Activated CD4-positive, alpha-beta T cell treated with anti-CD3 and anti-CD28 coated beads, Interleukin-2, amount 50 U/mL, for 48 hours (primary cell): ENCODE measurements around the gene RPTOR.
"Not testable (repeated sequence)": the region's sequence is repeated elsewhere in the genome, so short reads cannot be mapped to it uniquely, and the experiment has no call there.

Experiments
- DNase-seq, 2 experiments: peaks; one replicate each; pipeline ENCODE4 v3.0.0-alpha.2; 2020

Gene RPTOR

DNA sequence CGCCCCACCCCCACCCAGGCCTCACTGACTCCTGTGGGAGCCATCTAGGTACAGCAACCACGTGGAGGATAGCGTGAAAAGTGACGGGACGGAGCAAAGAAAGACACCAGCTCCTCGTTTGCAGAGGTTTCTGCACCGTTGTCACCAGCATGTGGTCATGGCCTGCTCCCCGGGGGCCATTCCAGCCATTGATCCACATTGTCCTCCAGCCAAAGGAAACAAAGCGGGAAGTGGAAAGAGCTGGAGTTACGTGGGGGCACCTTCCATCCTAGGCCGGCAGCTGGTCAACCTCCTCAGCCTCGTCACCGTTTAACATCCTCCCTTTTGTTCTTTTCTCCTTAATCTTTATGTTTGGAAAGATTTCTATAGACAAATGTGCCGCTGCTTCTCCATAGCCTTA lies 153.7 kb downstream of the RPTOR start:
- DNase-seq, result no peak

- not testable (repeated sequence) for DNase-seq
These were observed 154.6 kb downstream of the RPTOR start for GRCh38 chr17:80699205-80699604.

DNA sequence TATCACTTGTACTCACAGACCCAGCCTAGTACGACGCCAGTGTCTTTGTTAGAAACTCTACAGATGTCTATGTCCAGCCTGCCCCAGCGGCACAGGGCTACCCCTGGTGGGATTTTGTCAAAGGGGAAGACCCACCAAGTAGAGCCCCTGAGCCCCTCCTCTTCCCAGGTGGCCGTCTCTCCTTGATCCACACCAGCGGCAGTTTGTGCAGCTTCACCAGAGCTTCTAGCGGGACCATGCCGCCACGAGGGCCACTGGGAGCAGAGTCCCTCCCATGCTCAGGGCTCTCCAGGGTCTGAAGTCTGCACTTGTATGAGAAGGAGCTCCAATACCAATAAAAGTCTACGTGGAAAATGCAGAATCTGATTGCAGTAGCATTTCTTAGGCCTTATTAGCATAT lies 157.1 kb downstream of the RPTOR start:
- DNase-seq, result no peak

DNA sequence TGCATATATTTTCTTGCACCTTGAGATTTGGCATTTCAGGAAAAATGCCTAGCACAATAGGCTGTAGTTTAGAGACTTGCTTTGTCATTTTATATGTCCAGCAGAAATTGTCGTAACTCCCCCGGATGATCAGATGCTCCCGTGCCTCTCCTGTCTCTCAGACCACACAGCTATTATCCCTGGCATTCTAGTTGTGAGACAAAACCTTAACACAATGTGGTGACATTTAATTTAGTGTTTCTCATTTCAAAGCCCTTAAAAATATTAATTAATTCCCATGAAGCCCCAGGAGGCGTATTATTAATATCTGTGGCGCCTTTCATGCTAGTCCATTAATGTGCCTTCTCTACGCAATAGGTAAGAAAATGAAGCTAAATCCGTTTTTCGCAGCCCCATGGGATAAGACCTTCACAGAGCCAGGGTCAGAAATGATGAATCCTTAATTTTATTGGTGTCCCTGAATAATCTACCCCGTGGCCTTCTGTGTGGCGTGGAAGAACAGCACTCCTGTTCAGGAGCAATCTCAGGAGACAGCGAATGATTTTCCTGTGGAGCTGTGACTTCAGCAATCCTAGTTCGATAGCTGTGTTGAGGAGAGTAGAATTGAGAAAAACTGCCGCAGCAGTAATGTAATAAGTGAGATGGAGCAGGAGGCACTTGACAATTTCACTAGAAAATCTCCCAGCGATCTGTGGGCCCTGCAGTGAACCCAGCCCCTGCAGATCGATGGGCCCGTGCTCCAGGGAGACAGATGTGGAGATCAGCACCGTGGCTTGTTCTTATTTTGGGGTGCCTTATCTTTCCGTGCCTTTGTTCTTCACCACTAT lies 157.9 kb downstream of the RPTOR start:
- DNase-seq, result no peak

DNA sequence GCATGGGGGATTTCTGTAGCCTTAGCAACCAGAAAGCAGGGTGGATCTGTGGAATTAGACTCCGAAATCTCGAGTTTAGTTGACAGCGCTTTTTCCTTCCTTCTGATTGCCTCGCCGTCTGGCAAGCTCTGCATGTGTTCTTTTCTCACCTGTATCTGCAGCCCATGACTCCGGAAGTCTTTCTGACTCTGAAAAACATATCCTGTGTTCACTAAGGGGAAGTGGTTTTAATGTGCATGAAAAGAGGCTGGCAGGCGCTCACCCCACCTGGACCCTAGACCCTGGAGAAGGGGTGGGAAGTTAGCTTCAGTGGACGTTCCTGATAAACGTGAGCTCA lies 158.5 kb downstream of the RPTOR start:
- DNase-seq, result no peak

- DNase-seq, result no peak
These were observed 159.8 kb downstream of the RPTOR start for GRCh38 chr17:80704381-80704819.

DNA sequence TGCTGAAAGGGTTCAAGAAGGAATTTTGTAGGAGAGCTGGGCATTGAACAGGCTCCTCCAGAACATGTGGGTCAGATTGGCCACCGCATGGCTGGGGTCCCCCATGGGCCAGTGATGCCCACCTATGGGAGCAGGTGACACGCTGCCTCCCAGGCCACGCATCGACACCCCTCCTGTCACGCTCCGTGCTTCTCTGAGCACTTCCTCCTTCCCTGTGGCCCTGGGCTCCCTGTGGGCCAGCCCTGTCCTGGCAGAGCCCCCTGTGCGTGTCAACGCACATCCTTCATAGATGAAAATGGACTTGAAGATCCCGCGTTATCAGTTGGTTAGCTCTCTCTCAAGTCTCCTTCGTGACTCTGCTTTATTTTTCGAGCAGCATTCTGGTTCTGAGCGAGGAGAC lies 160.3 kb downstream of the RPTOR start:
- no peak for DNase-seq

GRCh38 chr17:80705988-80706387 lies 161.3 kb downstream of the RPTOR start:
- no peak for DNase-seq

DNA sequence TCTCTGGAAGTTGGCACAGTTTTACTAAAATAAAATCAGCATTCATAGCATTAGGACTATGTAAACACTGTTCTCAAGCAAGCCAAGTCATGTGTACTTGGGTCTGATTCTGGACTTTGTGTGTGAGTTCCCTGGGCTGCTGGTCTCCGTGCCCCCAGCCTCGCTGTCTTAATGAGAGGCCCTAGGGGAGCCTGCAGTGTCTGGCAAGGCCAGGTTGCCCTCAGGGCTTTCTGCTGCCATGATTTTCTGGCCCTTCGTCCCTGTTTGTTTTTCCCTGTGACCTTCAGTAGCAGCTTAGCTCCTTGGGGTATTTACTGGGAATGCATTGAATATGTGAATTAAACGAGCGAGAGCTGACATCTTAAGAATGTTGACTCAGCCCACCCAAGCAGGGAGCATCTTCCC lies 161.8 kb downstream of the RPTOR start:
- no peak for DNase-seq

GRCh38 chr17:80708480-80708879 lies 163.8 kb downstream of the RPTOR start:
- no peak for DNase-seq

DNA sequence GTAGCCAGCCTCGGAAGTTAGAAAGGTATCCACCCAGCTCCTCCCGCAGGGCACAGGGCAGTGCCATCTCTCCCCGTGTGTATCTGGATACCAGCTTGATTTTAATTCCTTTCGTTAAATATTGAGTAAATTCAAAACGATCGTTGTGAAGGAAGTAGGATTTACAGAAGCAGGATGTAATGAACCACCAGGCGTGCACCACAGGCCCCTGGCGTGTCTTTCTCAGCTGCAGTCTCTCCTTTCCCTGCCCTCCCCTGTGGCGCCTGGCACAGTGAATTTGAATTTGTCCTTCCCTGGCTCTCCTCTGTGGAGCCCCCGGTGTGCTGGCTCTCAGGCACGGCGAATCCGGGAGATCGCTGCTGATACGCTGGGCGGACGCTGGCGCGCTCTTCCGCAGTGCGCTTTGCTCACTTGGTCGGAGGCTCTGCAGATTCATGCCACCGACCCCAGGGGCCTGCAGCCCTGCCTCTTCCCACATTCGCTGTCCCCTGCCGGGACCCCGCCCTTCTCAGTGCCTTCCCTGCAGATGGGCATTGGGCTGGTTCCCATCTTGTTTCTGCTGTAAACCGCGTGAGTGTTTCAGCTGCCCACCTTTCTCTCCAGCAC lies 164.6 kb downstream of the RPTOR start:
- DNase-seq, result no peak

- DNase-seq, result no peak
These were observed 166.2 kb downstream of the RPTOR start for GRCh38 chr17:80710714-80711302.

- DNase-seq, result no peak
These were observed 167.5 kb downstream of the RPTOR start for GRCh38 chr17:80712089-80712488.

DNA sequence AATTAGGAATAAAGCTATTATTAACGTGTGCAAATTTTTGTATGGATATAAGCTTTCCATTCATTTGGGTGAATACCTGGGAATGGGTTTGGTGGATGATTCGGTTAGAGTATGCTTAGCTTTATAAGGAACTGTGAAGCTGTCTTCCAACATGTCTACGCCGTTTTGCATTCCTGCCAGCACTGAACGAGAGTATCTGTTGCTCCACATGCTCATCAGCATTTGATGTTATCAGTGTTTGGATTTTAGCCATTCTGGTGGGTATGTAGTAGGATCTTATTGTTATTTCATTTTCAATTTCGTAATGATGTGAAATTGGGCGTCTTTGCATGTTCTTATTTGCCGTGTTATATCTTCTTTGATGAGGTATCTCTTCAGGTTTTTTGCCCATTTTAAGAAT lies 168.0 kb downstream of the RPTOR start:
- DNase-seq, result no peak

DNA sequence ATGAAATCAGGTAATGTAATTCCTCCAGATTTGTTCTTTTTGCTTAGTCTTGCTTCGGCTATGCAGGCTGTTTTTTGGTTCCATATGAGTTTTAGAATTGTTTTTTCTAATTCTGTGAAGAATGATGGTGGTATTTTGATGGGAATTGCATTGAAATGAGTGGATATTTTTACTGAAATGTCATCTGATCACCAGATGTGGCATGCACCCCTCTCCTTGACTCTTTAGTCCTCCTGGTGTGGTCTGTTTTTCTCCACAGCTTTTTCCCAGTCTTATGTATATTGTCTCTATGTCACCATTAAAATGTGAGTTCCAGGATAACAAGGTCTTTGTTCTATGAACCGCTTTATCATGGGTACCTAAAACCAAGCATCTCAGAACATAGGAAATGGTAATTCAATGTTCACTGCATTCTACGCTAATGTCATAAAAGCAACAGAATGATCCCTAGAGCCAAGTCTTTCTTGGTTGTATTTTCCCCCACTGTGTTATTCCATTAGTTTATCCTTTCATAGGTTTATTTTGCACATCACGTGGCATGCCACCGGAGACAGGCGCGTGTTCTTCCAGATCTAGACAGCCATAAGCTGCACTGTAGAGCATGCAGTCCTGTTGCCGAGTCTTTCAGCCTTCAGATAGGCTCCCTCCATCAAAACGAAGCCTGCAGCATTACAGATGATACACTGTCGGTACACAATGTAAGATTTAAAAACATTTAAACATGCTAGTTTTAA lies 172.5 kb downstream of the RPTOR start:
- DNase-seq, result no peak

DNA sequence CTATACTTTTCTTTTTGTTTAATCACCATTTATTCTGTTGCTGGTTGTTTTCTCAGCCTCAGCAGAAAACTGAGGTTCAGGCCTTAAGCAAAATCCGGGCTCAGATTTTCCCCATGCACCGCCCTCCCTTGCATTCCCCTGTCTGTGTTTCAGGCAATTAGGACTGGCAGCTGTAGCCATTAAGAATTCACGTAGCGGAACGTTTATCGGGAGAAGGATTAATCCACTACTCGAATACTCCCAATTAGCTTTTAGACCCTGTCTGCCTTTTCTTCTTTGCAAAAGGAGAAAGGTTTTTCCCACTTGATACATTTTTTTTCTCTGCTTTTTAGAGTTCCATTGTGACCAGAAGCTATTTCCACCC lies 173.1 kb downstream of the RPTOR start:
- no peak for DNase-seq

DNA sequence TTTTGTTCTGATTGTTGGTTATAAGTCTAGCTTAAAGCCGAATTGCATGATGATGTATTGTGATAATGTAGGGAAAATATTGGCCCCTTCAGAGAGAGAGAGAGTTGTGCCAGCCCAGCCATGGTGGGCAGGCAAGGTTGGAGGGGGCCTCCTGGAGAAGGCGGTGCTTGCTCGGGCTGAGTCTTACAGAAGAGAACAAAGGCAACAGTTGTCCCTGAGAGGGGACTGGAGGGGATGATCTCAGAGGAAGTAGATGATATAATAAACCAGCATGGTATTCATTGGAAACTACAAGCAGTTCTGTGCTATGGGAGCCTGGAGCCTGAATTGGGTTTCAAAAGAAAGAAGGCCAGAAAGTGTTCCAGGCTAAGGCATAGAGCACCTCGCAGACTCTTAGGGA lies 173.8 kb downstream of the RPTOR start:
- no peak for DNase-seq

DNA sequence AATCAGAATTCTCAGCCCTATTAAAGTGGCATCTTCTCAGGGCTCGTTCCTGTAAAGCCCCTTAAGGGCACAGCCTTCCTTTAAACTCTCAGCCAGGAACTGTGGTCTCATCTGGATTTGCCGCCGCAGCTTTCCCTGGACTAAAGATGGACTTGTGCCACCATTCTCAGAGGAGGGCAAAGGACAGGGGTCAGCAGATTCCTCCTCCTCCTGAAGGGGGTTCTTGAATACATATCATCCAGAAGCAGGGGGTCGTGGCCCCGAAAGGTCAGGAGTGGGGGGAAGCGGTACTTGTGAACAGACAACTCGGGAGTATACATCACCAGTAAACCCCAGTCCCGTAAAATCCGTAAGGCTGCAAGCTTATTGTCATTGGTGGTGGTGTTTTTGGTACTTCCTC lies 174.8 kb downstream of the RPTOR start:
- DNase-seq, result no peak

DNA sequence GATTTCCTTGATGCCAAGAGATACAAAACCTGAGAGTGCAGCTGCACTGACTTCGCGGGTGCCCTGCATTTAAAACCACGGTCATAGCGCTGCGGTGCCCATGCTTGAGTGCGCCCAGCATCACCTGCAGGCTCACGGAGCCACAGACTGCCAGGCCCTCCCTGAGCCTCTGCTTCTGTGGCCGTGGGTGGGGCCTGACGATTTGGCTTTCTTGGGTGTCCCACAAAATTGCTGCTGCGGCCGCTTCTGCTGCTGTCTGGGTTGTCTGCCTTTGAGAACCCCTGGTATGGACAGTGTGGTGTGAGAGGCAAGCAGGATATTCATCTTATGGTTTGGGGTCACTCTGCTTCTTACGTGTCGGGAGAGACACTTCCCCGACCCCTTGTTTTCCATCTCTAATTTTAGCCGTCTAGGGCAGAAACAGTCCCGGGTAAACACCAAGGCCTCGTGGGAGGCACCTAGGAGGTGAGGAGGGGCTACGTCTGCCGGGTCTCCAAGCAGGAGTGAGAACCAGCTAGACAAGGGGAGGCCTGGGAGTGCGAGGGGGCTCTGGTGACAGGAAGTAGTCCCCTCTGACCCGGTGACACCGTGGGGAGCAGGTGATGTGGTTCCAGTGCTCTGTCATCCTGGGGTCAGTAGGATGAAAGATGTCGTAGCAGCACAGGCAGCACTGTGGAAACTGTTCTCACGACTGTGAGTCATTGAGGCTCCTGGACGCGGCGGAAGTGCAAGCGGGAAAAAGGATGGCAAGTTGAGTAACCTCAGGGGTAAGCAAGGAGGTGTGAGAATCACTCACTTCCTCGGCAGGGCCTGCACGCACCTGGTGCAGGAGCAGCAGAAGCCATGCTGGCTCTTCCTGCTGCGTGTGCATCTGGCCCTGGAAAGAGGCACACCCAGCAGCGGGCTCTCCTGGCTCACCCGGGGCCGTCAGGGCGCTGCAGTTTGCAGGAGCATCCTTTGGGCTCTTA lies 176.3 kb downstream of the RPTOR start:
- DNase-seq, result peak; percentile 67 to 73

DNA sequence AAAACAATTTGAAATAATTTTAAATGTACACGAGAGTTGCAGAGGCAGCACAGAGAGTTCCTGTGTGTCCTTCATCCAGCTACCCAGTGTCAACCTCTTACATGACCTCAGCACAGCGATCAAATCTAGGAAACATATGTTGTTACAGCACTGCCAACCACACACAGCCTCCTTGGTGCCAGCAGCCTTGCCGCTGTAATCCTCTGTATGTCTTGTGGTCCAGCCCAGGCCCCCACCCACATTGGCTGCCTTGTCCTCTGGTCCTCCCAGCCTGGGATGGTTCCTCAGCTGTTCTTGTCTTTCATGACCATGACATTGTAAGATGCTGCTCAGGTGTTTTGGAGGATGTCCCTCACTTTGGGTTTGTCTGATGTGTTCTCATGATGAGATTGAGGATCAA lies 178.0 kb downstream of the RPTOR start:
- no peak for DNase-seq

DNA sequence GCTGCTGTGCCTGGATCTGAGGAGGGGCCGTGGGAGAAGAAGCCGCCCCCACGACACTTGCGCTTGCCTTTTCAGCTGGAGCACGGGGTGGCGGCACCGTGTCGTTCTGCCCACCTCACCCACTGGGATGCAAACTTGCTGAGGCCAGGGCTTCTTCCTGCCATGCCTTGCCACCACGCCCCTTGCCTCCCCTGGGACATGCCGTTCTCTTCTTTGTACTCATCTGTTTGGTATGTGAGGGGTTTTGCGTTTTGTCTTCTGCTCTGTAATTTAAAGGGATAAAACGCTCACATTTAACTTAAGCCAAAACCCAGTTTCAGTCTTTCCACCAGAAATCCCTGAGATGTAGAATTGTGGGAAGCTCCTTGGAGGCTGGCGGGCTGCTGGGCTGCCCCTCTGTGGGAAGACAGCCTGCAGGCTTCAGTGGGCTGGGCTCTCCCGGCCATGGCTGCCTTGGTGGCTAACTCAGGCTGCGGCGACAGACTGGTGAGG lies 180.2 kb downstream of the RPTOR start:
- no peak for DNase-seq

- DNase-seq, result no peak
These were observed 180.9 kb downstream of the RPTOR start for GRCh38 chr17:80725517-80725916.
